GM18861 (cell line): Measurements from ENCODE around the gene R3HDM1.
"Not testable (repeated sequence)": the region's sequence is repeated elsewhere in the genome, so short reads cannot be mapped to it uniquely, and the experiment has no call there.

Source experiments
- ATAC-seq: cut with Tn5 transposase; IDR thresholded peaks from one replicate; pipeline ENCODE4 v1.9.1; 2021; ENCODE audit not compliant: unreplicated experiment

Gene R3HDM1

DNA sequence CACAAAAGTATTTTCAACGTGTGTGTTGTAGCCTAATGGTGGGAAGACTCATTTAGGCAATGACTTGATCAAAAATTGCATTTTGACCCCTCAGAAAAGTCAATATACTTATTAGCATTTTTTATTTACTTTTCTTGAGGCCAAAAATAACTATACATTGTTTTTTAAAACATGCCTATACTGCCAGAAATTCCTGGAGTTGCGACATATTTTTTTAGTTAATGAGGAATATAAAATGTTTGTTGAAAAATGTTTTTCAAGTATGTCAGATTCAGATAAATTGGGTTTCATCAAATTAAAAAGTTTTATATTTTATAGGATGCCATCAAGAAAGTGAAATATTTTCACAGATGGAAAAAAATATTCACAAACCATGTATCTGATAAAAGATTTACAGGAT is 39.6 kb downstream of the R3HDM1 start:
- ATAC-seq: no peak

DNA sequence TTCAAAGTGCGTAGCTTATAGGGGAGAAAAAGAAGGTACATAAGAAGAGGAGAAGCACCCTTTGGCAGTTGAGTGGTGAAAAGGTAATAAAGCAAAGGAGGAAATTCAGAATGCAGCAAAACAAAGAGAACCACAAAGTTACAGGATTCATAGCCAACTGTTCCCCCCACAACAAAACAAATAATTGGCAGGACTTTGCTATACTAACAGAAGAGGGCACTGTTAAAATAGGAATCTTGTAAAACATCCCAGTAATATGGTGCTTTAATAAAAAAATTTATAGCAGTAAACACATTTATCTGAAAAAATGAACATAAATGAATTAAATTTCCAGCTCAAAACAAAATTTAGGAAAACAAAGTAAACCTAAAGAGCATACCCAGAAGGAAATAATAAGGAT is 42.3 kb downstream of the R3HDM1 start:
- no peak for ATAC-seq

DNA sequence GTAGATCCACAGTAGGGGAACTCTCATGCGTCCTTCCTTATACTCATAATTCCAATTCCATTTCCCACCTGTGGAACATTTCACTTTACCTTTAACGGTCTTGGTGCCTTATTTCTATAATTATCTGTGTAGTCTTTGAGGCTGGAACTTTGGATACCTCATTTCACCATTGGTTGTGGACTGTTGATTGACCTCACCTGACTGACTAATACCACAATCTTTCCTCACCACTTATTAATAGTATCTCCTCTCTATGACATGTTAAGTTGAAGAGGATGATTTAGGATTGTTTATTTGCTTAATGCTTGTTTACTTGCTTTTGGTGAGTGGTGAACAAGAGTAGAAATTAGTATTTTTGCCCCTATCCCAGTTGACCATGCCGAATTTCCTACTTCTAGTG is 50.0 kb downstream of the R3HDM1 start:
- ATAC-seq: no peak

DNA sequence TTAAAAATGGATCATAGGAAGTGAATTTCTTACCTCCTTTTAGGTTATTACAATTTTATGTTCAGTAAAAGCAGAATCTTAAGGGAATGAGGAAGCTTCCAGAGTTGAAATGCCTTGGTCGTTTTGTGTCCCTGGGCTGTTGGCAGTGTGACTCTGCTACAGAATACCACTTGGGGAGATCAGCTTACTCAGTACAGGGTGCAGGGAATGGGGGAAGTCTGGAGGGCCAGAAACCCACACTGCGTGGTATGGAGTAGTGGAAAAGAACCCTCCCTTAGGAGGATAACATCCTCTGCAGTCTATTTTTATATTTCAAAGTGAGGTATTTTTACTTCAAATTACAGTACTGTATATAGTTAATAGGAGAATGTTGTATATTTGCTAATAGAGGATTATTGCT is 51.1 kb downstream of the R3HDM1 start:
- ATAC-seq: no peak

DNA sequence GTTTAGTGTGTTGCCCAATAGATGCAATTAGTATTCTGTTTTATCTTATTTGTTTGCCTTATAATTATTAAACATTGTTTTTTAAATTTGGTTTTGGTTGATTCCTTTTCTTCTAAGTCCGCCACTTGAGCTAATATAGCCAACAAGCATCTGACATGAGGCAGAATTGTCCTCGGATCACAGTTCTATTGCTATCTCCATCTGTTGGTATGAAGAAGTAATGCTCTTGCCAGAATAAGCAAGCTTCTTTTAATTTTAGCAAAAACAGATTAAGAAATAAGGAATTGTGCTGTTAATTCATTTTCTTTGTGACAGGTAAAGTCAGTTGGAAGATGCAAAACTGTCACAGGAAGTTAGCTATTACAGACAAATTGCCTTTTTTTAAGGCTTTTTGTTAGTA is 54.3 kb downstream of the R3HDM1 start:
- ATAC-seq: no peak

DNA sequence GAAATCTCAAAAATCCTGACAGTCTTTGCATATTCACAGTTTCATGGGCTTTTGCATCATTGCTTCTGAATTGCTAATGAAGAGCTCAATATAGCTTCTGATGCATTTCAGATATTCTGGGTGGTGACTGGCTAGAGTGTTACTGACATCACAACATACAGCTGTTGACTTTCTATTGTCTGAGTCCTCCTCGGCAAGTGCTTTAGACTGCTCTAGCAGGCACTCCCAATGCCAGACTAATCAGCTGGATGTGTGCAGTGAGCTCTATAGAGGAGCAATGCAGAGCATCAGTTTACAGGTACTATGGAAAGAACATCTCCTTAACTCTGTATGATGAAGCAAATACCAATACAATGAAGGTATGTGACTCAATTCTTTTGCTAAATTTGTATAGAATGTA is 54.9 kb downstream of the R3HDM1 start:
- peak; percentile 62 for ATAC-seq

DNA sequence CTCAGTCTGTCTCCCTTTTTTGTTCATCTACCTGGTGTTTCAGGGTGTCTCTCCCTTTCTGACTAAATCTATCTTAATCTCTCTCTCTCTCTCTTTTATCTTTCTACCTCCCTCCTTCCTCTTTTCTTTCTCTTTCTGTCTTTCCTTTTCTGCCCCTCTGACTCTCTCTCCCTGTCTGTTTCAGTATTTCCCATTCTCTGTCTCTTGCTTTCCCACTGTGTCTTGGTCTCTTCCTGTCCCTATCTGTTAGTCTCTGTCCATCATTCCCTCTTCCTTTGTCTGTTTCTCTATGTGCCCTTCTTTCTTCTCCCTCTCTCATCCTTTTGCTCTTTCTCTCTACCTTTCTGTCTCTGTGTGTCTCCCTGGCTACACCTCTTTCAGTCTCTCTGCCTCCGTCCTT is 56.7 kb downstream of the R3HDM1 start:
- ATAC-seq: no peak

DNA sequence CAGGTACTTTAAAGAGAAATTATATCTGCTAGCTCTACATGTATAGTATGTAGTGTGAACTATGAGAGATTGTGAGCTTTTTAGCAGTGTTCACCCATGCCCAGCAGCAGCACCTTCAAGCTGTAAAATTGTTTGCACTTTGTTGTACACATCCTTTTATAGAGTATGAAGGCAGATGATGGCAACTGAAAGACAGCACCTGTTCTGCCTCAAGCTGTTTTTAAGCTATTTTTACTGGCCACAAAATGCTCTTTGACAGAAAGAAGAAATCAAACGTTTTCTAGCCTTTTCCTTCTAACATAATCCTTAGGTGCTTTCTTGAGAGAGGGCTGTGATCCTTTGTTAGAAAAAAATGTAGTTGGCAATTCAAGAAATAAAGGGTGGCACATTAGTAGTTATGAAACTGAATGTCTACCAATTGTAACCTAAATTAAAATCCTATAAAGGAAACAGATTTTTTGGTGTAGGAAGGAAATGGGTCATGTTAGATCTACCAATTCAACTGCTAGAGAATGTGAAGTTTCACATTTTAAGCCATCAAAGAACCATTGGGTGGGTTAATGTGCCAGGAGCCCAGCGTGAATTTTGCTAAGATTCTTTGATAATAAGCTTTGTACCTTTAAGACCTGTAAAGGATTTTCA is 59.5 kb downstream of the R3HDM1 start:
- no peak for ATAC-seq

DNA sequence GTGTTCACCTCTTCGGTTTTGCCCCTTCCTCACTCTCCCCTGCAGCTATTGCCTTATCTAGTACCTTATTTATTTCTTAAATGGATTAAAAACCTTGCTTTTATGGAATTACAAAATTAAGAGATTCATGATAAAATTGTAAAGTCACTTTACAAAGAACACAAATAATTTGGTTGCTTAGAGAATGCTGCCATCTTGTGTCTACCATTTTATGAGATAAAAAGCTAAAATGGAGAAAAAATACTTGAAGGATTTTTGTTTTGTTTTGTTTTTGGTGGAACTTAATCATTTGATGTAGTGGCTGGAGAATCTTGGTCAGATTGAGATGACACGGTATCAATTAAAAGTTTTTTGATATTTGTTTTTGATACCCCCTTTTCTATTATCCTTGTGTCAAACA is 69.6 kb downstream of the R3HDM1 start:
- ATAC-seq: no peak

DNA sequence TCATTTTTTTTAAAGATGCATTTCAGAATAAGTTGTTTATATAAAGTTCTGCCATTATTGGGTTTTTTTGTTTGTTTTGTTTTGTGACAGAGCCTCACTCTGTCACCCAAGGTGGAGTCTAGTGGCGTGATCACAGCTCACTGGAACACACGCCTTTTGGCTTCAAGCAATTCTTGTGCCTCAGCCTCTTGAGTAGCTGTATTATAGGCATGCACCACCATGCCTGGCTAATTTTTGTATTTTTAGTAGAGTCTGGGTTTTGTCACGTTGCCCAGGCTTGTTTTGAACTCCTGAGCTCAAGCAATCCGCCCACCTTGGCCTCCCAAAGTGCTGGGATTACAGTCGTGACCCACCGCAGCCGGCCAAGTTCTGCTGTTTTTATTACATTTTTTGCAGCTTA is 72.3 kb downstream of the R3HDM1 start:
- ATAC-seq: no peak

DNA sequence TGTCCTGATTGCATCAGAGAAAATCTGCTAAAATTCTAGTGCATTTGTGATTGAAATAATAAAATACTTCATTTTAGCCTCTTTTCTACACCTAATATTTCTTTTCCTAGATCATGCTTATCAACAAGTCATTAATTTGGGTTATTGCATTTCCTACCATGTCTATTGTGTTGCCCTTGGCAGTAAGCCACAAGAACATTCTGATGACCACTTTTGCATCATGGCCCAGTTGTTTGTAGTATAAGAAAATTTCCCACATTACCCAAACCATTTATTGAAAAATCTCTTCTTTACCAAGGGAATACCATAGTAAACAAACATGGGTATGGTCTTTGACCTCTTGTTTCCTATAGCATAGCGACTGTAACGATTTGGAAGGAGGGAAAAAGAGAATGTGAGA is 76.3 kb downstream of the R3HDM1 start:
- no peak for ATAC-seq

DNA sequence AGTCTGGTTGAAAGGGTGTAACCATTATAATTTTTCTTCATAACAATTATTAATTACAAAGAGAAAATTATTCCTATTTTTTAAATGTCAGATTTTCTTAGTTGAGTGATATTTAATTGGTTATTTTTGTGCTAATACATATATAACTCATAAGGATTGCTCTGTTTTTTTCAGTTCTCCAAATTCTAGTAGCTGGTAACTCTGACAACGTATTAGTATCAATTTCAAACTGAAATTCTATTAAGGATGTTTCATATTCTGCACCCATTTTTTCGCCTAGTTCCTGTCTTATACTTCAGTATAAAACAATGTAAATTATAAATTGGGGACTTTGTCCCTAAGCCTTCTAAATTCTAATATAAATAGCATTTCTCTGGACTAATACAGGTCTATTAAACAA is 81.0 kb downstream of the R3HDM1 start:
- ATAC-seq: no peak

DNA sequence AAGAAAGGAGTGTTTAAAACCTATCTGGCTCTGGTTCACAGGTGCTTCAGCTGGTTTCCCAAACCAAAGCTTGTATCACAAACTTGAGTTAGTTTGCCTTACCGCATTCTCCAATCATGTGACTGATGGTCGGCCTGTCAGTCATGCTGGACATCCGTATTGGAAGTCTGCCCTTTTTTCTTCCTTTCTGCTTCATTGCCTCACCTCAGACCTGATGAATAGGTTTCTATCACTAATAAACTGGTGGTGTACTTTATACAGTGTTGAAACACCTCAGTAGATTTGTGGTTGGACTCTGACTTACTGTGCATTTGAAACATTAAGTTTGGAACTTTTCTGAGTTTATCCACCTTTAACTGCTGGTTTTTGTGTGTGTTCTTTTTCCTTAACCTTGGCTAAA is 84.1 kb downstream of the R3HDM1 start:
- no peak for ATAC-seq

DNA sequence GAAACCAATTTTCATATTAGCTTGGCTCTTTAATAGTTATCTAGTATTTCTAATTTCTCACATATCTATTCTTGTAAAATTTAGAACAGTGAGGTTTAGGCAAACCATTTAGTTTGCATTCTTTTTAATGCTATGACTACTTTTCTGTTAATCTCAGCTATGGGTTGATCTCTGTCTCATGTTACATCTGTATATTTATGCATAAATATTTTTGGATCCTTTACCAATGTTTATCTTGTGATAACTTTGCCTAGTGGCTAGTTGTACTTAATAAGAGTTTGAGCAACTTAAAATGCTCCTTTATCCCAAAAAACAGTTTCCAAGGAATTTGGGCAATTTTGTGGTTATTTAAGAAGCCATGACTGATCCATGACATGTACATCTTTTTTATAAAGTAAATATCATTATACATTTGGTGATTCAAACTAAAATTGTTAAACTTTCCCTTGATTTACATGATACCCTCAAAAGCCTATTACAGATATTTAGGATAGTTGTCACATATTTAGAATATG is 86.3 kb downstream of the R3HDM1 start:
- ATAC-seq: no peak

DNA sequence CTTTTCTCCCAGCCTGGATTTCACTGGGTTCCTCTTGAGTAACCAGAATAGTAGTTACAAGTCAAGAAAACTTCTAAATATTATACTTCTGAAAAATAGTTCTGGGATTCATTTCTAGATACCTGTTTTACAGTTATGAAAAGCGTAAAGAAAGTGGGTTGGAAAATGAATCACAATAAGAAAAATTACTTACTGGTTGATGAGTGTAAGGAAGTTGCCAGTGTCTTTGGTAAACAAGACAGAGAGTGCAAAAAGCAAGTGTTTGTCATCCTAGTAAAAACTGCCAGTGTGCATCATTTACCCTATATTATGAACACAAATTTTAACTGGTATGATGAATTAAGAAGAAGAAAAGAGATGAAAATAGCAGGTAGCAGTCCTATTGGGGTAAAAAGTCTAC is 88.9 kb downstream of the R3HDM1 start:
- no peak for ATAC-seq

DNA sequence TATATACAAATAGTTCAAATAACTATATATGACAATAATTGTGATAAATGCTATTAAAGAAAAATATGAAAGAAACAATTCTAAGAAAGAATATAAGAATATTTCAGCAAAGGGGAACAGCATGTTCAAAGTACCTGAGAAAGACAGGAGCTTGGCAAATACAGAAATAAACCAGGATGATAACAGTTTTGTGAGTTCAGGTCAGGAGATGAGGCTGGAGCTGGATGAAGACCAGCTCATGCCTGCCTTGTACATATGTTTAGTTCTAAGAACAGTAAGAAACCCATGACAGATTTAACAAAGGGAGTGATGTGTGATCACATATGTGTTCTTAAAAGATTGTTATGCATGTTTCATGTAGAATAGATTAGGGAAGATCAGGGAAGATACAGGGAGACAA is 98.2 kb downstream of the R3HDM1 start:
- ATAC-seq: no peak

DNA sequence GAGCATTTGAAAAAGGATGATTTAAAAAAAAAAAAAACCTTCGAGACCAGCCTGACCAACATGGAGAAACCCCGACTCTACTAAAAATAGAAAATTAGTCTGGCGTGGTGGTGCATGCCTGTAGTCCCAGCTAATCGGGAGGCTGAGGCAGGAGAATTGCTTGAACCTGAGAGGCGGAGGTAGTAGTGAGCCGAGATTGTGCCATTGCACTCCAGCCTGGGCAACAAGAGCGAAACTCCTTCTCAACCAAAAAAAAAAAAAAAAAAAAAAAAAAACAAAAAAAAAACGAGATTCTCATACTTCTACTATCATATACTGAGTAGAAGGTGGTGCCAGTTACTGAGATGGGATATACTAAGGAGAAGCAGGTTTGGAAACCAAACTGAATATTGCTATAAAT is 98.8 kb downstream of the R3HDM1 start:
- ATAC-seq: not testable (repeated sequence)

DNA sequence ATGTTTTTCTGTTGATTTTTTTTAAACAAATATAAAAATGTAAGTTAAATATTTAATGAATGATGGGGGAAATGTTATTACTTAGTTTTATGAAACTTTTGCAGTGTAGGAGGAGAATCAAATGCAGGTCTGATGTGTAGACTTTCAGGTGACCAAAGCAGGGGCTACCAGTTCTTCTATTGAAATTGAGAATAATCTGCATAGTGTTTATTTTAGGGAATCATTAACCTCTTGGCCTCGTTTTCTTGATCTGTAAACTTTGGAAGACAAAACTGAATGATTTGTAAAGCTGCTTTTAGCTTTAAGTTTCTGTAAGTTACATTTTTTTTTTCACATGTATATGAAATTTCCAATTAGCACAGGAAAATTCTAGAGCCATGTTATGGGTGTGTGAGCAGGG is 99.2 kb downstream of the R3HDM1 start:
- ATAC-seq: no peak

DNA sequence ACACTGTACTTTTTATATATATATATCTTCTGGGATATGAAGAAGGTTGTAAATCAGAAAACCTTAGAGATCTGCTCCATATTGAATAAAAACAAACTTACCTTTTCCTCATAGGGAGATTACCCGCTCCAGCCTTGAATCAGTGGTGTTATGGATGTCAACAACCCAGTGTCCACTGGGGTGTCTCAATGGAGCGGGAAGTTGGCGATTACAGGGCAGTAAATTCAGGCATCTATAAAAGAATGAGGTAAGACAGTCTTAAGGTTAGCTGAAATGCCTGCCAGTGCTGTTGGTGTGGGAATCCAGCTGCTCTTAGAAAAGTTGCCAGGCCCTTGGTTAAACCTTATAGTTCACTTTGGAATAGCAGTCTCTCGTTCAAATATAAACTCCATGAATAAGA is 102.3 kb downstream of the R3HDM1 start:
- no peak for ATAC-seq

DNA sequence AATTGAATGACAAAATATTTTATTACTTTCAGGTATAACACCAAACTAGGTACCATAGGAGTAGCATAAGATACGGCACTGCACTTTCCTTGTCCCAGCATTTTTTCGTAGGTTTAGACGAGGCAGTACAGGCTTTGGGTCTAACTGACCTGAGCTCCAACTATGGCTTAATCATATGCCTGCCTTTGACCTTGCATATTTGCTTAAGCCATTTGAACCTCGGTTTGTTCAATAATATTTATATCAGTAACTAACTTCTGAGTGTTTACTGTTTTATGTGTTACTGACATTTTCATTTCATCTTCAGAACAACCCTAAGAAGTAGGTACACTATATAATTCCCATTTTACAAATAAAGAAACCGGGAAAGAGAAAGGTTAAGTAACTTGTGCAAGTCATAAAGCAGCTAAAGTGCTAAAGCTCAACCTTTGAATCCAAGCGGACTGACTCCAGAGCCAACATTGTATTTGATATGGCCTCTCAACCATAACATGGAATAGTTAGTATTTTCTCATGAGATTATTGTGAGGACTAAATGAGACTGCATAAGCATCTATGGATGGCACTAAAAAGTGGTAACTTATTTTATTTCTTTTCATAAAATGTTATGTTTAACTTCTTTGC is 104.0 kb downstream of the R3HDM1 start:
- ATAC-seq: no peak

DNA sequence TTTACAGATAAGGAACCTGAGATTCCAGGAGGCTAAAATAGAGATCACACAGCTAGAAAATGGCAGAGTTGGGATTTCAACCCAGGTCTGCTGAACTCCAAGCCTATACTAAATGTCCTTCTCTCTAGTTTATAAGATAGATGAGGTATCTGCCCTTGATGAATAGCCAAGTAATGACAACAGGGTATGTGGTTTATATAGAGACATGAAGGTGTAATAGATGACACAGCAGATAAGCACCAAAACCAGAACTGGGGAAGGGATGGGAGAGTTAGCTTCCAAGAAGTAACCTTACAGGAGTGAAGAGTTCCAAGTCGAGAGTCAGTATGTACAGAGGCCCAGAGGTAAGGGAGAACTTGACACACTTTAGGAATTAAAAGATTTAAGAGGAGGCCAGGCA is 105.7 kb downstream of the R3HDM1 start:
- no peak for ATAC-seq

DNA sequence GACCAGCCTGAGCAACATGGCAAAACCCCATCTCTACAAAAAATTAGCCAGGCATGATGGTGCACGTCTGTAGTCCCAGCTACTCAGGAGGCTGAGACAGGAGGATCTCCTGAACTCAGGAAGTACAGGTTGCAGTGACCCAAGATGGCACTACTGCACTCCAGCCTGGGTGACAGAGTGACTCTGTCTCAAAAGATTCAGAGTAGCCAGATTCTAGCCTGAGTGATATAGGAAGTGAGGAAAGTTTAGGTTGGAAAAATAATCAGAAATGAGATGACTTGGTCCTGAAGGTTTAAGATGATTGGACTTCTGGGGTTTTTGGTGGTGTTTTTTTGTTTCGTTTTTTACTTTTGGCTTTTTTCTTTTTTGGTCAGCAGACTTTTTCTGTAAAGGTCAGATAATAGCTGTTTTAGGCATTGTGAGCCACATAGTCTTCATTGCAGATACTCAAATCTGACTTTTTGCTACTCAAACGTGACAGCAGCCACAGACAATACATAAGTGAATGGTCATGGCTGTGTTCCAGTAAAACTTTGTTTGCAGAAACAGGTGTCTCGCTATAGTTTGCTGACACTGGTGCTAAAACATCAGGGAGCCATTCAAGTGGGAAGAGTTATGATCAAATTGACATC is 106.3 kb downstream of the R3HDM1 start:
- ATAC-seq: no peak

DNA sequence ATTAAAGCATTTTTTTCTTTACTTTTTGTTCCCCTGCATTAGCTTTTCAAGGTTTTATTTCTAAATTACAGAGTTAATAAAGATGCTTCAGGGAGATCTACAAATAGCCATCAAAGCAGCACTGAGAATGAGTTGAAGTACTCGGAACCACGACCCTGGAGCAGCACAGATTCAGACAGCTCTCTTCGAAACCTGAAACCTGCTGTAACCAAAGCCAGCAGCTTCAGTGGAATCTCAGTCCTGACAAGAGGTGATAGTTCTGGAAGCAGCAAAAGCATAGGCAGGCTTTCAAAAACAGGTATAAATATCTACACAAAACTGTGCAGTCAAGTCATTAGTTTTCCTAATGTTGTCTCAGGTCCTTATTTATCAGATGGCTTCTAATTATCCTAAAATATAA is 107.5 kb downstream of the R3HDM1 start:
- no peak for ATAC-seq
